HepG2 (cell line): ENCODE data around the gene PRMT5. TPM values are rescaled to one million over a fixed set of nuclear protein-coding genes. Genes with fewer than 3 reads are reported as not detected.

Experiments
- ARID5B ChIP-seq: IDR thresholded peaks from 2 replicates; pipeline ENCODE4 v1.4.0; 2020; ENCODE audit warnings: mild to moderate bottlenecking, missing genetic modification reagents
- ATF5 ChIP-seq: sonication (generic); formaldehyde crosslinking; IDR thresholded peaks from 2 replicates; pipeline ENCODE4 v1.4.0; 2020; ENCODE audit warnings: mild to moderate bottlenecking, low read depth, missing genetic modification reagents
- CEBPG ChIP-seq: IDR thresholded peaks from 2 replicates; pipeline ENCODE4 v1.6.1; 2016
- CHD2 ChIP-seq: IDR thresholded peaks from 2 replicates; pipeline ENCODE4 v1.6.1; 2011; ENCODE audit warnings: low read depth, low read length, improper control_type of control experiment
- ETV5 ChIP-seq: IDR thresholded peaks from 2 replicates; pipeline ENCODE4 v1.6.1; 2018; ENCODE audit warnings: missing biosample characterization, missing genetic modification reagents, inconsistent platforms, borderline replicate concordance
- GABPB1 ChIP-seq: IDR thresholded peaks from 2 replicates; pipeline ENCODE4 v1.6.1; 2016; ENCODE audit warnings: mild to moderate bottlenecking, missing genetic modification reagents, moderate library complexity, missing compliant biosample characterization
- HNF1A ChIP-seq, 2 experiments: sonication (generic) in 1 of 2; formaldehyde crosslinking in 1 of 2; IDR thresholded peaks; 2 replicates each; pipeline versions ENCODE4 v1.4.0 to v1.6.1; 2016 to 2020; ENCODE audit warnings: borderline replicate concordance in 1 of 2, low read depth in 1 of 2, mild to moderate bottlenecking in 1 of 2, missing genetic modification reagents in 1 of 2
- KMT2A ChIP-seq: sonication (generic); formaldehyde crosslinking; IDR thresholded peaks from 2 replicates; pipeline ENCODE4 v1.4.0; 2020; ENCODE audit warnings: missing genetic modification reagents
- MXI1 ChIP-seq: IDR thresholded peaks from 3 replicates; pipeline ENCODE4 v1.6.1; 2012; ENCODE audit warnings: low read depth, low read length, inconsistent platforms, borderline replicate concordance
- NFYC ChIP-seq: IDR thresholded peaks from 2 replicates; pipeline ENCODE4 v1.6.1; 2016; ENCODE audit warnings: missing genetic modification reagents, missing compliant biosample characterization
- PAF1 ChIP-seq: IDR thresholded peaks from 2 replicates; pipeline ENCODE4 v1.6.1; 2016; ENCODE audit warnings: missing genetic modification reagents, missing compliant biosample characterization
- POLR2AphosphoS2 ChIP-seq: IDR thresholded peaks from 2 replicates; pipeline ENCODE4 v1.6.1; 2011; ENCODE audit warnings: low read depth, low read length, improper control_type of control experiment
- SP1 ChIP-seq, 2 experiments: fragments of 450-650 bp in 1 of 2; sonication (generic) in 1 of 2; formaldehyde crosslinking in 1 of 2; IDR thresholded peaks; 2 replicates each; pipeline versions ENCODE4 v1.4.0 to v1.6.1; 2016 to 2020; ENCODE audit warnings: missing genetic modification reagents in 1 of 2
- STAT5B ChIP-seq: sonication (generic); formaldehyde crosslinking; IDR thresholded peaks from 2 replicates; pipeline ENCODE4 v1.4.0; 2020; ENCODE audit warnings: missing genetic modification reagents
- ZNF512B ChIP-seq: sonication (generic); formaldehyde crosslinking; IDR thresholded peaks from 2 replicates; pipeline ENCODE4 v1.5.1; 2020; ENCODE audit warnings: missing genetic modification reagents, mild to moderate bottlenecking, borderline replicate concordance
- ZNF547 ChIP-seq: sonication (generic); formaldehyde crosslinking; IDR thresholded peaks from 2 replicates; pipeline ENCODE4 v1.5.1; 2020; ENCODE audit warnings: mild to moderate bottlenecking, missing genetic modification reagents
- ZNF792 ChIP-seq: IDR thresholded peaks from 2 replicates; pipeline ENCODE4 v1.6.1; 2016
- polyA plus RNA-seq, 8 experiments: library from polyadenylated mRNA; depleted of rRNA in 3 of 8; stranded (reverse) in 7 of 8; unstranded in 1 of 8; fragments of >200 nt; fragmentation: Illumina TruSeq in 4 of 8; extraction: Trizol in 4 of 8; gene quantifications; 2 replicates each; pipeline versions ENCODE4 v1.2.1 to v1.2.3, GENCODE V29; 2011 to 2016; ENCODE audit warnings: low read depth in 4 of 8, missing spikeins in 1 of 8, mixed read lengths in 1 of 8; ENCODE audit not compliant: insufficient read depth in 1 of 8
- total RNA-seq, 5 experiments: library from RNA; depleted of rRNA; stranded (reverse); fragments of >200 nt; fragmentation: Illumina TruSeq; extraction: Trizol; gene quantifications; 2 replicates each; pipeline ENCODE4 v1.2.3, GENCODE V29; 2016; ENCODE audit warnings: low read depth in 1 of 5

PRMT5 gene
- total and polyA plus RNA-seq, 2 of the 13 experiments (the other 11 are each of a cell fraction or from before 2014, with no cell fraction given): 210 to 354 TPM

GRCh38 chr14:22973217-22974032, 44.2 kb upstream of the PRMT5 start (continued):
- 0 out of 2 replicates have a peak, but pooled peaks have one; percentile 23 for TF ChIP-seq ETV5
- TF ChIP-seq STAT5B: peak; percentile 50; the same call in 1 of the 2 replicates
- TF ChIP-seq CHD2: 0 out of 2 replicates have a peak, but pooled peaks have one; percentile 2
- peak; percentile 89 for TF ChIP-seq KMT2A (CRISPR knock-in tag)
- TF ChIP-seq ATF5 (CRISPR knock-in tag): no peak
- TF ChIP-seq ZNF792 (CRISPR knock-in tag): 0 out of 2 replicates have a peak, but pooled peaks have one; percentile 53
- TF ChIP-seq NFYC: peak; percentile 31; the same call in 1 of the 2 replicates
- TF ChIP-seq SP1 (IDR thresholded peaks at IDR 0.05): no peak
- TF ChIP-seq SP1 (CRISPR knock-in tag; IDR thresholded peaks at IDR 0.05): no peak
- peak; percentile 25; the same call in 1 of the 2 replicates for TF ChIP-seq ARID5B (CRISPR knock-in tag)
- TF ChIP-seq MXI1: no peak; the same call in 2 of the 3 replicates
- peak; percentile 19 for TF ChIP-seq POLR2AphosphoS2
- TF ChIP-seq HNF1A (IDR thresholded peaks at IDR 0.05; ENCODE audit: low read depth): no peak
- TF ChIP-seq HNF1A (CRISPR knock-in tag; IDR thresholded peaks at IDR 0.05; ENCODE audit: borderline replicate concordance): no peak
- peak; percentile 92 for TF ChIP-seq PAF1 (CRISPR knock-in tag)
- no peak for TF ChIP-seq ZNF512B (CRISPR knock-in tag)
- peak; percentile 61; the same call in 1 of the 2 replicates for TF ChIP-seq ZNF547
- TF ChIP-seq CEBPG (CRISPR knock-in tag): peak; percentile 39; the same call in 1 of the 2 replicates
- TF ChIP-seq GABPB1: peak; percentile 46; the same call in 1 of the 2 replicates
